GM12873 (cell line): Measurements from ENCODE around the gene ACOT8.

Experiments used
- TF ChIP-seq, protein P1 (sequence below): IDR thresholded peaks from 2 replicates; pipeline ENCODE4 v1.5.1; 2012; ENCODE audit warnings: low read depth, mild to moderate bottlenecking, moderate library complexity, low read length, control low read depth; ENCODE audit not compliant: insufficient read depth; ENCODE audit errors: missing control alignments

The ACOT8 gene

DNA sequence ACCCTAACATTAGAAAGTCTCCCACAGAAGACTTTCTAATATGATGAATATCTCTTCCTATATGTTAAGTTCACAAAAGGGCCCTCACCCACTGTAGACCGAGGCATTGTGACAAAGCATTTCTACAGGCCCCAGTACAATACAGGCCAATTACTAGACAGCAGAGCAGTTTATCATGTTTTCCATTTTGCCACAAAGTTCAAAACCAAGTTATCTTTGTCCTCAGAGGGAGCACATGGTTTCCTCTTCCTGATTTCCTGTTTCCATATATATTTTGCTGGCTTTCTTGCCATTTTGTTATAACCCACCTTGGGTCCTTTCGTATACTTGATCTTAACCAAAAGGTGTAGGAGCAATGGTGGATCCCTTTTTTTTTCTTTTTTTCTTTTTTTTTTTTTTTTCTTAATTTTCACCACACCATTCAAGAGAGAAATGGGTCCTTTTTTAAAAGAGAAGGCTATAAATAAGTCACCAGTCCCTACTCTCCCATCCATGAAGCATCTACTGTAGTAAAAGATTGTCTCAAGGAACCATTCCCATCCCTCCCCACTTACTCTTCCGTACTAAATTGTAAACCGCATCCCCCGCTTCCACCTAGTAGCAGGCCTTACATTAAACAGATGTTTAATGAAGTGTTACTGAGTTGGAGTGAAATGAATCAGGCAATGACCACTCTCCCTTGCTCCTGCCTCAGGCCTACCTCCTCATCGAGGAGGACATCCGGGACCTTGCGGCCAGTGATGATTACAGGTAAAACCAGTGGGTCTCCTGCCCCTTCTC, 46.8 kb downstream of the ACOT8 start:
- TF ChIP-seq, protein P1, sequence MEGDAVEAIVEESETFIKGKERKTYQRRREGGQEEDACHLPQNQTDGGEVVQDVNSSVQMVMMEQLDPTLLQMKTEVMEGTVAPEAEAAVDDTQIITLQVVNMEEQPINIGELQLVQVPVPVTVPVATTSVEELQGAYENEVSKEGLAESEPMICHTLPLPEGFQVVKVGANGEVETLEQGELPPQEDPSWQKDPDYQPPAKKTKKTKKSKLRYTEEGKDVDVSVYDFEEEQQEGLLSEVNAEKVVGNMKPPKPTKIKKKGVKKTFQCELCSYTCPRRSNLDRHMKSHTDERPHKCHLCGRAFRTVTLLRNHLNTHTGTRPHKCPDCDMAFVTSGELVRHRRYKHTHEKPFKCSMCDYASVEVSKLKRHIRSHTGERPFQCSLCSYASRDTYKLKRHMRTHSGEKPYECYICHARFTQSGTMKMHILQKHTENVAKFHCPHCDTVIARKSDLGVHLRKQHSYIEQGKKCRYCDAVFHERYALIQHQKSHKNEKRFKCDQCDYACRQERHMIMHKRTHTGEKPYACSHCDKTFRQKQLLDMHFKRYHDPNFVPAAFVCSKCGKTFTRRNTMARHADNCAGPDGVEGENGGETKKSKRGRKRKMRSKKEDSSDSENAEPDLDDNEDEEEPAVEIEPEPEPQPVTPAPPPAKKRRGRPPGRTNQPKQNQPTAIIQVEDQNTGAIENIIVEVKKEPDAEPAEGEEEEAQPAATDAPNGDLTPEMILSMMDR: no peak

DNA sequence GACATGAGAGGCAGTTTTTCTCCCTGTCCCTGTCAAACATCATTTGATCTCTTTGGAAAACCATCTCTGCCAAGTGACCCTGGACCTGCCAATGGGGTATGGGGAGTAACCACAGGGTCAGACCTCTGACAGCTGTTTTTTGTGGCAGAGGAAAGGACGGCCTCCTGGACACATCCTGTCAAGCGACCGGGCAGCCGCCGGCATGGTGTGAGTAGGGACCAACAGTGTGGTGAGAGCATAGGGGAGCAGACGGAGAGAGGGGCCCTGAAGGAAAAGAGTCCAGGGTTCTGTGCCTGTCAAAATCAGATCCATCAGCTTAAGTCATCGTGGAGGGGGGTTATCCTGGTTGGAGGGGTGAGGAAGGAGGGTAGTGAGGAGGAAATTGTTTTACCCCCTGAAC, 55.3 kb downstream of the ACOT8 start:
- TF ChIP-seq, protein P1: no peak

DNA sequence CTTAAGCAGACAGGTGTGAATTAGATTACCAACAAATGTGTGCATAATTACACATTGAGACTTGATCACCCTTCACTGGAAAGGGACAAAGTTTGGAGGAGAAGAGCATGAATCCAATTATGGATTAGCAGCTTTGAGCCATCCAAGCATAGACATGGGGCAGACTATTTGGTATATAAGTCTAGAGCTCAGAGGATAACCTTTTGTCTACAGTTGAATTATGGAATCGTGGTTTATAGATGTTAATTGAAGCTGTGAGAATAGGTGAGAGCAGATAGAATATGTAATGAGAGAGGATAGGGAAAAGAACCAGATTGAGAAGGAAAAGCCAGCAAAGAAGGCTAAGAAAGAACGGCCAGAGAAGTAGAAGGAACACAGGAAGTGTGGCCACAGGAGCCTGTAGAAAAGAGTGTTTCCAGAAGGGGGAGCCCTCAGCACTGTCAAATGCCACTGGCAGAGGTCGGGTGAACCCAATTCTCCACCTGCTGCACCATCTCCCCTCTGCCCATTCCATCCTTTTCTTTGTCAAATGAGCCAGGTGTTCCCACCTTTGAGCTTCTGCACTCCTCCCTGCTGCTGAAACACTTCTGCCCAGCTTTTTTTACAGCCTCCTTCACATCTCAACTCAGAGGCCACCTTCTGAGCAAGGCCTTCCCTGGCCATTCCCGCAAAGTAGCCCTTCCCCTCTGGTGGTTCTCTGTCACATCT, 58.1 kb downstream of the ACOT8 start:
- TF ChIP-seq, protein P1: peak; percentile 92

DNA sequence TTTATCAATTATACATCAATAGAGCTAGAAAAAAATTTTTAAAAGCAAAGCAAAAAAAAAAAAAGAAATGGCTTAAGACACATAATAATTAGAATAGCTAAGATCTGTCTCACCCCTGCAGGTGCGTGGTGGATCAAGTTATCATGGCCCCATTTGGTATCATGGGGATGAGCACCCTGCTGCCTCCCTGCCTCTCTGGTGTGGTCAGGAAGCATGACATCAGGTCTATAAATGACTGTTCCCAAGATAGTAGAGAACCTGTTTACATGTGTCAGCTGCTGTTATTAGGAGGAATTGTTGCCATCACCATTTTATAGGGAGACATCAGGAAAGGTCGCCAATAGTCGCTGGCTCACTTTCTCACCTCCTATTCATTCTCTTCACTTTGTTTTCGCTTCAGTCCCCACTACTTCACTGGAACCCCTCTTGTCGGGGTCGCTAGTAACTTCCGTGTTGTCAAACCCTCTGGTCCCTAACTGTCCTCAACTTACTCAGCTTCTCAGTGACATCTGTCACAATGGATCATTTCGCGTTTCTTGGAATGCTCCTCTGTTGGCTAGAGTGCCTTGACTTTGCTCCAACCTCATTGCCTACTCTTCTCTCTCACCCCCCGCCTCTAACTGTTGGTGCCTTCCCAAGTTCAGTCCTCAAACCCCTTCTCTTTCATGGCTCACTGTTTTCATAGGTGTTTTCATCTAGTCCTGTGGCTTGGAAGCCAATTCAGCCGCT, 60.7 kb downstream of the ACOT8 start:
- TF ChIP-seq, protein P1: no peak

DNA sequence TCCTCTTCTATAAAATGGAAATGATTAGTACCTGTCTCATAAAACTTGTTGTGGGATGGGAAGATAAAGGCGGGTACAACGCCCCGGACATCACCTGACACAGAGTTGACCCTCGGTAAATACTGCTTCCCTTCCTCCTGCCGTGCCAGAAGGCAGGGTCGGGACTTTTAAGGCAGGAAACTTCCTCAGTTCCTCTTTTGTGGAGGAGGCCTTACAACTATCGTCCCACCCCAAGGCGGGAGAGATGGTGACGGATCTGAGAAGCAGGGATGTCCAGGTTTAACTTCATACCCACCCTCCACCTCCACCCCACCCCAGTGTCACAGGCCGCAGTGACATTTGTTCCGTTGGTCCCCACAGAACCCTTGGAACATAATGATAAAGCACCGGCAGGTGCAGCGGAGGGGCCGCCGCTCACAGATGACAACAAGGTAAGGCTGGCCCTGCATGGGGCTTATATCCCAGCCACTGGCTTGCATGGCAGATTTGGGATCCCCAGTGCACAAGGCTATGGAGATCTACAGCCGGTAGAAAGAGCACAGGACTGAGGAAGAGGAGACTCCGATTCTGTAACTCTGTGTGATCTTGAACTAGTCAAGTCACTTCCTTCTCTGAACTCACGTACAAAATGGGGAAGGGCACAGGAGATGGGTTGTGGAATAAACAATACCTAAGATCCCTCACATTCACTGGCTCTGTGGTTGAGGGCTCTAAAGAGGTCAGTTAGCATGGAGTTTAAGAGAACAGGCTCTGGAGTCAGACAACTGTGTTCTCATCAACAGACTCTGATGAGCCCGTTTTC, 64.7 kb downstream of the ACOT8 start:
- TF ChIP-seq, protein P1: no peak
